Stimulated activated CD4-positive, alpha-beta T cell treated with anti-CD3 and anti-CD28 coated beads, Interleukin-12 subunit alpha, Interleukin-12 subunit beta, amount 100 ng/mL, for 4 hours (primary cell): ENCODE results near the gene MERTK.
"Not testable (repeated sequence)": the region's sequence is repeated elsewhere in the genome, so short reads cannot be mapped to it uniquely, and the experiment has no call there.

Source experiments
- DNase-seq: peaks from one replicate; pipeline ENCODE4 v3.0.0-alpha.2; 2020

MERTK gene

DNA sequence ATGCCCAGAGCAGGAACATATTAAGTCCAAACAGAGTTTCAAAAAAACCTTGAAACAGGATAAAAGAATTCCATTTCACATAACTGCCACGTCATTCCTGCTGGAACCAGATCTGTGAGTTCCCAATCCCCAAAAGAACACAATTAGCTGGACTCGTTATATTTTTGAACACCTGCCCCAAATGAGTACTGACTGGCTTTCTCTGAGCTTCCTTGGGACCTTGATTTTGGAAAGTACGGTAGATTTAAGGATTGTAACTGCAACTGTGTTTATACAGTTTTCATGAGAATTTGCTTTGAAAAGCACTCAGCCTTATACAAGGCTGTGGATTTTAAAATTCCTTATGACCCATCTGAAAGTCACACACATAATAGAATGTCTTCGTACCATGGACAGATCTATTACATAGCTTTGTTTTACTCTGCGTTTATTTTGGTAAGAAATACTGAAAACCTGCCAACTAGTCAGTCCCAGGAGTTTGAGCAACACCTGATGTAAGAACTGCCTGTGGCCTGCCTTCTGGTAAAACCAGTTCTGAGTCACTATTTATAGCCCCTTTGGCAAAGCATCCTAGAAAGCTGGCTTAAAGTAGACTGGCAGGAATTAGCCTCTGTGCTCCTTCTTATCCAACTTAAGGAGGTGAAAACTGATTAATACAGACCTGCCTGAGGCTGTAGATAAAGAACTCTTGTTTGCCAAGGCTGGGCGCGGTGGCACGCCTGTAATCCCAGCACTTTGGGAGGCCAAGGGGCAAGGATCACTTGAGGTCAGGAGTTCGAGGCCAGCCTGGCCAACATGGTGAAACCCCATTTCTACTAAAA, 48.1 kb downstream of the MERTK start:
- no peak for DNase-seq

DNA sequence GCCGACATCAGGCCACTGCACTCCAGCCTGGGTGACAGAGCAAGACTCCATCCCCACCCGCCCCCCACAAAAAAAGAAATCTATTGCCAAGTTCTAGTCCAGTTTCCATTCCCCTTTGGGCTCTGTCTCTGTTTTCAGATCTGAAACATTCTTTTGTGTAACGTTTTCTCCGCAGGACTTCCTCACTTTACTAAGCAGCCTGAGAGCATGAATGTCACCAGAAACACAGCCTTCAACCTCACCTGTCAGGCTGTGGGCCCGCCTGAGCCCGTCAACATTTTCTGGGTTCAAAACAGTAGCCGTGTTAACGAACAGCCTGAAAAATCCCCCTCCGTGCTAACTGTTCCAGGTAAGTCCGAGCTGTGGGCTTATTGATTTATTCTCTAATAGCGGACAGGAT, 48.8 kb downstream of the MERTK start:
- no peak for DNase-seq

GRCh38 chr2:111948832-111949231, 50.4 kb downstream of the MERTK start:
- DNase-seq = no peak

DNA sequence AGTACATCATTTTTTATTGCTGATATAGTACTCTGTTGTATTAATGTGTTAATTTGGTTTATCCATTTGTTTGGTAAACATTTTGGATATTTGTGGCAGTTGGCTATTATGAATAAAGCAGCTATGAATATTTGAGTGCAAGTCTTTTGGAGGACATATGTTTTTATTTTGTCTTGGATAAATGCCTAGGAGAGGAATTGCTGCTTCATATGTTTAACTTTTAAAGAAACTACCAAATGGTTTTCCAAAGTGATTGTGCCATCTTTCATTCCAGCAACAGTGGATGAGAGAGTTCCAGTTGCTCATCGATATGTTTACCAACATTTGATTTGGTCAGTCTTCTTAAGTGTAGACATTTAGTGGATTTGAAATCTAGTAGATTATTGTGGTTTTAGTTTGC, 51.8 kb downstream of the MERTK start:
- no peak for DNase-seq

- no peak for DNase-seq
These were observed 53.1 kb downstream of the MERTK start for GRCh38 chr2:111951486-111951885.

DNA sequence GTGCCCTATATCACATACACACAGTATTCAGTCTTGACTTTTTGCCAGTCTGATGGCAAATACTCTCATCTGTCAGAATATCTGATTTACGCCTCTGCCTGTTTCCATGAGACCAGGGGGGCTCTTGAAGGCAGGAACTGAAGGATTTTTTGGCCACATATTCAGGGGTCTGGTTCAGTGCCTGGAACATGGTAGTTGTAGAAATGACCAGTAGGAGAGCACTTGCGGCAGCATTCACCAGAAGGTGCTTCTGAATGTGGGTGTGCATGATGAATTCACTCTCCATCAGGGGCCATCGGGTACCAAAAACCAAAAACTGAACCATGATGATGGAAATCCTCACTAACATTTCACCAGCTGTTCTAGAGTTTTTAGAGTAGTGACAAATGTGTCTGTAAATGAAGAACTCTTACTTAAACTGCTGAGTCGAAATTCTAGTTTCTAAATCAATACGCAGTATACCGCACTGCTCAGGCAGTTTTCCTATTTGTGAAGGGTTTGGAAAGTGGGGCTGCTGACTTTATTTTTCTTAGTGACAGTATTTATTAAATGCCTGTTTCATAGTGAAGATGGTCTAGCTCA, 54.6 kb downstream of the MERTK start:
- no peak for DNase-seq

DNA sequence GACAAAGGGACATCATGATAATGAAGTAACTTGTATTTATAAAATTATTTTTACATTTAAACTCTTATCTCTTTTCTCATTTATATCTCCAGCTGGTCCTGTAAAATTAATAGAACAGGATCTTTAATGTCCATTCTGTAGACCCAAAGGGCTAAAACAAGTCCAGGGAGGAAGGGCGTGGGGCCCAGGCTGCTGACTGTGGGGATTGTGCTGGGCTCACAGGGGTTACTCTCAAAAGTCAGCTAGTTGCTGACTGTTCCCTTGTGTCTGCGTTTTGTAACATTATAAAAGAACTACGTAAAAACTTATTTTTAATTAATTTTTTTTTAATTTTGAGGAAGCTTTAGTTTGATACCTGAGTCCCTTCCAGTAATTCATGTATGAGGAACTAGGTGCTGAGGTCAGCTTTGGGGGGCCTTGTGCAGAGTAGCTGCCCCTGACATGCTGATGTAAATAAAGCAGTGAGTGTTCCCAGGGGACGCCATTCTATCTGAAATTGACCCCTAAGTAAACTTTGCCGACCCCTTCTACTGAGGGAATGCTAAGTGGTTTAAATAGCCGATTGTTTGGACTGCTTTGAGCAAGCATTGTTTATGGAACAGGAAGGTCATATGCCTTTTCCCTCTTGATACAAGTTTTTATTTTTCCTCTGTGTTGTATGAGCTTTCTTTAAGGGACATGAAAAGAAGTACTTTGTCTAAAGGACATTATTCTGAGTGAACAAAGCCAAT, 56.4 kb downstream of the MERTK start:
- DNase-seq = no peak

DNA sequence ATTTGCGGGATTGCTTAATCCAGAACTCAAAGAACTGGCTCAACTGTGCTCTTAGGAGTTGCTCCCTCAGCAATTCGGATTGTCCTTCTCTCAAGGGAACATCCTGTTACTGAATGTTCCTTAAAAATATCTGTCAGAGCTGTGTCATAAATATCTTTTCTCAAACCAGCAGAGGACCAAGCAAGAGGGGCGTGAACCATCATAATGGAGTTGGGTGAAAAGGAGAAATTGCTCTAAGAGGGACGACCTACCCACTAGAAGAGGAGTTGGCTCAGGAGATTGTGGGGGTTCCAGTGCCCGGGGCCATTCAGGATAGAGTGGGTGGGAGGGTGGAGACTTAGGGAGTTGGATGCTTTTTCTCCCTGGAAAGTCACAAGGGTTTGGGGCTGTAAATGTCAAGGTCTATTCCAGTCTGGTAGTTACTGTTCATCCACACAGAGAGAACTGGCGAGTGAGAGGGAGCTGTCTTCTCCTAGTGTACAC, 59.5 kb downstream of the MERTK start:
- DNase-seq = no peak

DNA sequence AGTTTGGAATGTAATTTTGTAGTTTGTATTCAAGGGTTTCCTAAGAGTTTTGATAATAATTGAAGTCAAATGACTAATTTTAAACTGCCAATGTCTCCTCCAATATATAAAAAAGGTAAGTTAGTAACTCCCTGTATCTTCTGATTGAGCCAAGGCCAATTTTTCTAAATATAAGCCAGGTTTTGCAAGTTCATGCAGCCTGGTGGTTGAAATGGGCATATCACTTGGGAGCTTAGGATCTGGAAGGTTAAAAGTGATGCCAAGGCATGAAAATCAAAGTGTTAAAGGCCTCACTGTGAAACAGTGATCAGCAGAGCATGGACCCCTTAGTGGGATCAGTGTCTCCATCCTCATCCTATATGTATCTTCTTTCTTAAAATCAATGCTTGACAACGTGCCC, 60.5 kb downstream of the MERTK start:
- no peak for DNase-seq

- DNase-seq = no peak
These were observed 63.3 kb downstream of the MERTK start for GRCh38 chr2:111961663-111962062.

GRCh38 chr2:111963086-111963485, 64.7 kb downstream of the MERTK start:
- DNase-seq = not testable (repeated sequence)

GRCh38 chr2:111963508-111963907, 65.1 kb downstream of the MERTK start:
- DNase-seq = not testable (repeated sequence)

DNA sequence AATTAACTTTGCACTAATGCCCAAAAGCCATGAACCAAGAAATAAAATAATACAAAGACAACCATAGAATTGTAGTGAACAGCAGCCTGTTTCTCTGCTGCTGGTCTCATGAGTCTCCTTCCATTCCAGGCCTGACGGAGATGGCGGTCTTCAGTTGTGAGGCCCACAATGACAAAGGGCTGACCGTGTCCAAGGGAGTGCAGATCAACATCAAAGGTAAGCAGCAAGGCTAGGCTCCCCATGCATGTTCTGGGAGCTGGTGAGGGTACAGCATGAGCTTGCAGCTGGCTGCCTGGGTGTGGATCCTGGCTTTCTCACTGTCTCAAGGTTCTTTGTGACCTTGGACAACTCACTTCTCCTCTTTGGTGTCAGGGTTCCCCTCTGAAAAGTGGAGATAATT, 66.7 kb downstream of the MERTK start:
- no peak for DNase-seq

- DNase-seq = no peak
These were observed 67.8 kb downstream of the MERTK start for GRCh38 chr2:111966241-111966640.

GRCh38 chr2:111967018-111967417, 68.6 kb downstream of the MERTK start:
- DNase-seq = no peak

GRCh38 chr2:111970453-111970852, 72.0 kb downstream of the MERTK start:
- DNase-seq = no peak

- no peak for DNase-seq
These were observed 74.7 kb downstream of the MERTK start for GRCh38 chr2:111972955-111973565.

- DNase-seq = no peak
These were observed 75.3 kb downstream of the MERTK start for GRCh38 chr2:111973701-111974100.

GRCh38 chr2:111975053-111975552, 76.7 kb downstream of the MERTK start:
- DNase-seq = no peak

DNA sequence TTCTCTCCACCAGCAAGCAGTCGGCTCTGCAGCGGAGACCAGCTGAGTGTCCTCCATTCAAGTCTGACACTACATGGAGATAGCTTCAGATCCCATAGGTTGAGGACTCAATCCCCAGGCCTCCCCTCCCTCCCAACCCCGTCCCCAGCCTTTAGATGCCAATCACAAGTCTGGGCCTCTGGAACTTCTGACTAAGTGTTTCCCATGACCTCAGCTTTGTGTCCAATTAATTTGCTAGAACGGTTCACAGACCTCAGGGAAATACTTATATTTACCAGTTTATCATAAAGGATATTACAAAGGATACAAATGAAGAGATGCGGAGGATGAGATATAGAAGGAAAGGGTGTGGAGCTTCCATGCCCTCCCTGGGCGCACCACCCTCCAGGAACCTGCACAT, 77.4 kb downstream of the MERTK start:
- DNase-seq = no peak

DNA sequence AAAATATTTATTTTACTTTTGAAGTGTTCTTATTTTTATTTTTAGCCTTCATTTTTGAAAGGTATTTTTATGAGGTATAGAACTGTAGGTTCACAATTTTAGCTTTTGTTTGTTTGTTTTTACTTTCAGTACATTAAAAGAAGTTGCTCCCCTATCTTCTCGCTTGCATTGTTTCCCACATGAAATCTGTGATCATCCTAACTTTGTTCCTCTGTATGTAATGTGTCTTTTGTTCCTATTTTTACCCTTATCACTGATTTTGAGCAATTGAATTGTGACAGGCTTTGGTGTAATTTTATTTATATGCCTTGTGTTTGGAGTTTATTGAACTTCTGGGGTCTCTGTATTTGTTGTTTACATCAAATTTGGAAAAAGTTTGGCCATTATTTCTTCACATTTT, 78.8 kb downstream of the MERTK start:
- DNase-seq = no peak

- no peak for DNase-seq
These were observed 80.2 kb downstream of the MERTK start for GRCh38 chr2:111978452-111979170.

DNA sequence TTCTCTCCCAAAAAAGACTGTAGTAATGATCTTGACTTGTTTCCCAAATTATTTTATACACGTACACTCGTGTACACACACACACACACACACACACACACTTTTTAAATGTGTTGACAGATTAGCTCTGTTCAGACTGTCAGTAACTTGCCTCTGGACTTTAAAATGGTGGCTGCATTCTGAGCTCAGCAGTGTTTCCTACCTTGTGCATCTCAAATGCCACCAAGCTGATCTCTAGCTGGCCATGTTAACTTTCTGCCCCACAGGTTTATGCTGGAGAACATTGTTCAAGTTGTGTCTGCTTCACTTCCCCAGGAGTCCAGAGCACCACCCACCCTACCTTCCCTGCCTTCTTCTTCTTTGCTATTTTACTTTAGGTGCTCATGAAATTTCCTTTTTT, 83.3 kb downstream of the MERTK start:
- no peak for DNase-seq
